PC-9 (cell line): ENCODE measurements around the gene TBC1D14. TPM values are rescaled to one million over a fixed set of nuclear protein-coding genes. Genes with fewer than 3 reads are reported as not detected.

Experiments used
- BruUV-seq: library from RNA; stranded (reverse); fragments of 400-500 nt; replicated peaks from 2 replicates; lab custom pipeline; 2021; lab: Mats Ljungman, UMichigan
- CTCF ChIA-PET: fragments of 300-600 bp; sonication (Branson Sonifier 250); formaldehyde crosslinking; loops from one replicate; lab custom pipeline; 2022; ENCODE audit warnings: antibody characterized with exemption; lab: Charles Lee
- POLR2A ChIA-PET: fragments of 300-600 bp; sonication (Branson Sonifier 250); formaldehyde crosslinking; loops from one replicate; lab custom pipeline; 2022; ENCODE audit warnings: antibody characterized with exemption; ENCODE audit not compliant: unreplicated experiment; lab: Charles Lee
- DNase-seq, 2 experiments: peaks; one replicate each; pipeline versions ENCODE4 v3.0.0 to v3.0.0-alpha.2; 2015 to 2022; ENCODE audit warnings: mixed read lengths in 1 of 2
- H2AFZ ChIP-seq: fragments of 200-600 bp; sonication (generic); 2 replicates; pipeline ENCODE4 v1.8.1; 2017; ENCODE audit warnings: antibody characterized with exemption
- H3F3A ChIP-seq: fragments of 200-600 bp; sonication (generic); 2 replicates; pipeline ENCODE4 v1.8.1; 2017; ENCODE audit warnings: antibody characterized with exemption, mild to moderate bottlenecking, low read depth; ENCODE audit not compliant: insufficient read depth
- H3K27ac ChIP-seq: fragments of 200-600 bp; sonication (generic); 2 replicates; pipeline ENCODE4 v1.6.1; 2016; ENCODE audit warnings: mixed run types
- H3K27me3 ChIP-seq: fragments of 200-600 bp; sonication (generic); 2 replicates; pipeline ENCODE4 v1.6.1; 2016; ENCODE audit warnings: low read depth, mixed run types; ENCODE audit not compliant: insufficient read depth
- H3K36me3 ChIP-seq: fragments of 200-600 bp; sonication (generic); 2 replicates; pipeline ENCODE4 v1.6.1; 2016; ENCODE audit warnings: low read depth, mixed run types
- H3K4me1 ChIP-seq: fragments of 200-600 bp; sonication (generic); replicated peaks from 2 replicates; pipeline ENCODE4 v1.6.1; 2016; ENCODE audit warnings: mixed run types; ENCODE audit not compliant: insufficient read depth
- H3K4me2 ChIP-seq: fragments of 200-600 bp; sonication (generic); 2 replicates; pipeline ENCODE4 v1.6.1; 2017; ENCODE audit warnings: mixed run types
- H3K4me3 ChIP-seq: fragments of 200-600 bp; sonication (generic); 2 replicates; pipeline ENCODE4 v1.6.1; 2016; ENCODE audit warnings: mixed run types
- H3K79me2 ChIP-seq: fragments of 200-600 bp; sonication (generic); 2 replicates; pipeline ENCODE4 v1.6.1; 2017; ENCODE audit warnings: low read depth, mixed run types
- H3K9me2 ChIP-seq: fragments of 200-600 bp; sonication (generic); 2 replicates; pipeline ENCODE4 v1.8.1; 2017; ENCODE audit warnings: mild to moderate bottlenecking; ENCODE audit not compliant: insufficient read depth
- H3K9me3 ChIP-seq: fragments of 200-600 bp; sonication (generic); 2 replicates; pipeline ENCODE4 v1.8.1; 2016; ENCODE audit warnings: low read depth; ENCODE audit not compliant: insufficient read depth
- H4K20me1 ChIP-seq: fragments of 200-600 bp; sonication (generic); 2 replicates; pipeline ENCODE4 v1.8.1; 2017; ENCODE audit not compliant: insufficient read depth
- EZH2 ChIP-seq: fragments of 200-600 bp; sonication (generic); IDR thresholded peaks from 2 replicates; pipeline ENCODE4 v1.8.0; 2017; ENCODE audit warnings: antibody characterized with exemption, low read depth
- intact Hi-C: fragments of 100-400 bp; cut with micrococcal nuclease; formaldehyde crosslinking; loops from one replicate; pipeline ENCODE4 v1.10.0; 2022; ENCODE audit not compliant: unreplicated experiment
- total RNA-seq: library from RNA; stranded (reverse); gene quantifications from 2 replicates; pipeline ENCODE4 v1.2.3, GENCODE V29; 2021
- TF ChIP-seq, protein P1 (sequence below): fragments of 200-600 bp; sonication (generic); conservative IDR thresholded peaks from 2 replicates; pipeline ENCODE4 v1.6.1; 2017; ENCODE audit warnings: mixed run types, antibody characterized with exemption, mild to moderate bottlenecking, moderate library complexity

Gene TBC1D14
- total RNA-seq, 1 experiment from 2014 or later: 46.2 TPM

DNA sequence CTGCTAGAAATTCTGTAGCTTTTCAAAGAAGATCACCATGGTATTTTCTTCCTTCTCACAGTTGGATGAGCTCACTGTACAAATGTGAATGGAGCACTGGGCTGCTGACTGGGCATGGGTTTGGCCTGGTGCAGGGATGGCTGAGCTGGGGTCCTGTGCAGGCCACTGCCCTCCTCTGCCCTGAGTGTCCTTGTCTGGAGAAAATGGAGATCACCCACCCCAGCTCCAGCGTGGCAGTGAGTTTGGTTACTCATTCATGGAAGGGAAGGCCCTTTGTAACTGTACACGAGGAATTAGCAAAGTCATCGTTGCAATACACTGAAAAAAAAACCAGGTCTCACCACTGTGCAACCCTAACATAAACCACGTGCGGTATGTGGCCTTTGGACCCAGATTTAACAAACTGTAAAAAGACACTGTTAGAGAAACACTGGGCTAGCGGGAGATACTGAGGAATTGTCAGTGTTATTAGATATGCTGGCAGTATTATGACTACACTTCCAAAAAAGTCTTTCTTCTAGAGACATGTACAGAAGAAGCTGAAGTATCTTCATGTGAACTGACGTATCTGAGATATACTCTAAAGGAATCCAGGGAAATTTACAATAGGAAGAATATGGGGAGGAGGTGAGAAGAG, 16.1 kb upstream of the TBC1D14 start:
- no peaks in the 10 kb centered on the region for H3K9me2 ChIP-seq
- no peaks in the 10 kb centered on the region for H3K79me2 ChIP-seq
- no peak overlapping the region for H3K4me3 ChIP-seq
- no peaks in the 10 kb centered on the region for H3F3A ChIP-seq
- no peak overlapping the region for H3K4me2 ChIP-seq
- BruUV-seq: no TSS peak
- no peaks in the 10 kb centered on the region for H3K9me3 ChIP-seq
- no peak for DNase-seq
- no peaks in the 10 kb centered on the region for H3K4me1 ChIP-seq
- TF ChIP-seq EZH2: no peak
- TF ChIP-seq, protein P1, sequence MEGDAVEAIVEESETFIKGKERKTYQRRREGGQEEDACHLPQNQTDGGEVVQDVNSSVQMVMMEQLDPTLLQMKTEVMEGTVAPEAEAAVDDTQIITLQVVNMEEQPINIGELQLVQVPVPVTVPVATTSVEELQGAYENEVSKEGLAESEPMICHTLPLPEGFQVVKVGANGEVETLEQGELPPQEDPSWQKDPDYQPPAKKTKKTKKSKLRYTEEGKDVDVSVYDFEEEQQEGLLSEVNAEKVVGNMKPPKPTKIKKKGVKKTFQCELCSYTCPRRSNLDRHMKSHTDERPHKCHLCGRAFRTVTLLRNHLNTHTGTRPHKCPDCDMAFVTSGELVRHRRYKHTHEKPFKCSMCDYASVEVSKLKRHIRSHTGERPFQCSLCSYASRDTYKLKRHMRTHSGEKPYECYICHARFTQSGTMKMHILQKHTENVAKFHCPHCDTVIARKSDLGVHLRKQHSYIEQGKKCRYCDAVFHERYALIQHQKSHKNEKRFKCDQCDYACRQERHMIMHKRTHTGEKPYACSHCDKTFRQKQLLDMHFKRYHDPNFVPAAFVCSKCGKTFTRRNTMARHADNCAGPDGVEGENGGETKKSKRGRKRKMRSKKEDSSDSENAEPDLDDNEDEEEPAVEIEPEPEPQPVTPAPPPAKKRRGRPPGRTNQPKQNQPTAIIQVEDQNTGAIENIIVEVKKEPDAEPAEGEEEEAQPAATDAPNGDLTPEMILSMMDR: no peak
- no peak overlapping the region for H2AFZ ChIP-seq
- H3K27ac ChIP-seq: no peak overlapping the region
- ChIA-PET CTCF (interaction anchor here (0.6 kb wide), 3 partner anchors 149 to 1619 kb away, joined by 3 to 4 read pairs (median 4); a partner anchor contains a TSS), POLR2A (no interaction called here)
- intact Hi-C loops: no loop called here
- H3K36me3 ChIP-seq: no peaks in the 10 kb centered on the region
- H4K20me1 ChIP-seq: no peaks in the 10 kb centered on the region
- no peaks in the 10 kb centered on the region for H3K27me3 ChIP-seq

DNA sequence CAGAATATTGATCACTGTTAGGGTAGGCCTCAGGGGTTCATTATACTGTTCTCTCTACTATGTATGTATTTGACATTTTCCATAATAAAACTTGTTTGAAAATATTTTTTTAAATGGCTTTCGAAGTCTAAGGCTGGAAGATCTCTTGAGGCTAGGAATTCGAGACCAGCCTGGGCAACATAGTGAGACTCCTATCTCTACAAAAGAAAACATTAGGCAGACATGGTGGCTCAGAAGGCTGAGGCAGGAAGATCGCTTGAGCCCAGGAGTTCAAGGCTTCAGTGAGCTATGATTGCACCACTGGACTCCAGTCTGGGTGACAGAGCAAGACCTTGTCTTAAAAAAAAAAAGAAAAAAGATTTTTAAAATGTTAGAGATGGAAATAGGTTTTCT, 15.5 kb upstream of the TBC1D14 start:
- Histone ChIP-seq H3K4me1 (no peaks in the 10 kb centered on the region), H2AFZ (no peak overlapping the region), H3K27ac (no peak overlapping the region), H4K20me1 (no peaks in the 10 kb centered on the region), H3K9me2 (no peaks in the 10 kb centered on the region), H3K79me2 (no peaks in the 10 kb centered on the region), H3K27me3 (no peaks in the 10 kb centered on the region), H3K9me3 (no peaks in the 10 kb centered on the region), H3K4me2 (no peak overlapping the region), H3K4me3 (no peak overlapping the region), H3K36me3 (no peaks in the 10 kb centered on the region), H3F3A (no peaks in the 10 kb centered on the region)
- ChIA-PET CTCF (interaction anchor here (0.6 kb wide), 1 partner anchor 149 kb away, joined by 3 read pairs; a partner anchor contains a TSS), POLR2A (no interaction called here)
- TF ChIP-seq, protein P1: no peak
- no peak for TF ChIP-seq EZH2
- no peak for DNase-seq
- no TSS peak for BruUV-seq
- intact Hi-C loops: no loop called here

- Histone ChIP-seq H3K27me3 (no peaks in the 10 kb centered on the region), H3K79me2 (no peaks in the 10 kb centered on the region), H3K4me1 (no peaks in the 10 kb centered on the region), H3K9me2 (no peaks in the 10 kb centered on the region), H3K9me3 (no peaks in the 10 kb centered on the region), H4K20me1 (no peaks in the 10 kb centered on the region), H3K4me3 (no peak overlapping the region), H3K4me2 (no peak overlapping the region), H2AFZ (no peak overlapping the region), H3K27ac (no peak overlapping the region), H3F3A (no peaks in the 10 kb centered on the region), H3K36me3 (no peaks in the 10 kb centered on the region)
- BruUV-seq: no TSS peak
- POLR2A ChIA-PET: no interaction called here
- no peak for TF ChIP-seq EZH2
- TF ChIP-seq, protein P1: no peak
- DNase-seq: no peak
- CTCF ChIA-PET: no interaction called here
- intact Hi-C loops: no loop called here
Observed at GRCh38 chr4:6894528-6895498, 14.8 kb upstream of the TBC1D14 start.
